ENCODE data around the gene HSPA9. TPM values are rescaled to one million over a fixed set of nuclear protein-coding genes. Genes with fewer than 3 reads are reported as not detected.

The HSPA9 gene
- 100 to 1,000 TPM; 204 to 252 (median 247) TPM for total RNA-seq

- Histone ChIP-seq H3K36me3 (peaks cover 29% of the 10 kb centered on the region), H3K4me1 (peaks cover 28% of the 10 kb centered on the region), H3K27me3 (no peaks in the 10 kb centered on the region), H3K4me3 (peak within 1 kb of the TSS; percentile 85), H3K9me3 (no peaks in the 10 kb centered on the region), H3K27ac (peak within 1 kb of the TSS; percentile 95)
- no peak for TF ChIP-seq EP300 (IDR thresholded peaks at IDR 0.05)
- peak; percentile 65 to 93 (median 87) for TF ChIP-seq POLR2AphosphoS5 (IDR thresholded peaks at IDR 0.05)
- peak; percentile 77 to 97 for TF ChIP-seq POLR2A (IDR thresholded peaks at IDR 0.05)
- TF ChIP-seq CTCF (IDR thresholded peaks at IDR 0.05), result no peak
- 0% methylated on average over 23 of the region's 73 CpGs for WGBS
- peak; percentile 97 to 98 for DNase-seq (ENCODE audit: low spot score in 2 of 2)
These were observed at the start of gene HSPA9 for GRCh38 chr5:138575194-138576015. Gene HSPA9, minus strand, starts transcription at chr5:138575401. Its CDS starts 83 bp downstream, at chr5:138575318.

- TF ChIP-seq POLR2A (IDR thresholded peaks at IDR 0.05), result no peak
- TF ChIP-seq POLR2AphosphoS5 (IDR thresholded peaks at IDR 0.05), result no peak
- TF ChIP-seq EP300 (IDR thresholded peaks at IDR 0.05), result no peak
- TF ChIP-seq CTCF (IDR thresholded peaks at IDR 0.05), result no peak
- DNase-seq (ENCODE audit: low spot score in 2 of 2), result peak; percentile 11 to 45
- Histone ChIP-seq H3K27me3 (no peaks in the 10 kb centered on the region), H3K4me1 (peaks cover 6% of the 10 kb centered on the region), H3K36me3 (no peaks in the 10 kb centered on the region), H3K4me3 (no peak overlapping the region), H3K9me3 (no peaks in the 10 kb centered on the region), H3K27ac (no peak overlapping the region)
- WGBS, result 32% methylated on average over 4 of the region's 4 CpGs
These were observed 47.9 kb upstream of the HSPA9 start for GRCh38 chr5:138623053-138623452.

- Histone ChIP-seq H3K9me3 (no peaks in the 10 kb centered on the region), H3K27me3 (no peaks in the 10 kb centered on the region), H3K4me1 (peaks cover 7% of the 10 kb centered on the region), H3K36me3 (no peaks in the 10 kb centered on the region), H3K27ac (no peak overlapping the region), H3K4me3 (no peak overlapping the region)
- peak; percentile 5 to 24 for DNase-seq (ENCODE audit: low spot score in 2 of 2)
- 79% methylated on average over 4 of the region's 4 CpGs for WGBS
- TF ChIP-seq EP300 (IDR thresholded peaks at IDR 0.05) (no peak), POLR2AphosphoS5 (IDR thresholded peaks at IDR 0.05) (no peak), POLR2A (IDR thresholded peaks at IDR 0.05) (no peak), CTCF (IDR thresholded peaks at IDR 0.05) (no peak)
These were observed 46.9 kb upstream of the HSPA9 start for GRCh38 chr5:138622051-138622450.

GRCh38 chr5:138620663-138621224 is 45.5 kb upstream of the HSPA9 start:
- peaks cover 20% of the 10 kb centered on the region for H3K4me1 ChIP-seq

More at GRCh38 chr5:138620663-138621224, 45.5 kb upstream of the HSPA9 start:
- no peak overlapping the region for H3K27ac ChIP-seq
- WGBS, result 59% methylated on average over 4 of the region's 4 CpGs
- H3K9me3 ChIP-seq, result no peaks in the 10 kb centered on the region
- H3K36me3 ChIP-seq, result no peaks in the 10 kb centered on the region
- no peak overlapping the region for H3K4me3 ChIP-seq
- no peak for TF ChIP-seq CTCF (IDR thresholded peaks at IDR 0.05)
- peak; percentile 19 to 23 for DNase-seq (ENCODE audit: low spot score in 2 of 2)
- no peaks in the 10 kb centered on the region for H3K27me3 ChIP-seq
